Endothelial cell (in vitro differentiated cells): ENCODE measurements around the gene GPD1L. TPM values are rescaled to one million over a fixed set of nuclear protein-coding genes. Genes with fewer than 3 reads are reported as not detected.
A peak's percentile ranks its signal among the peaks of the same experiment; 100 is the strongest.
"Not testable (repeated sequence)": the region's sequence is repeated elsewhere in the genome, so short reads cannot be mapped to it uniquely, and the experiment has no call there.

Experiments
- DNase-seq: peaks from one replicate; pipeline ENCODE4 v3.0.0; 2021; ENCODE audit warnings: low spot score
- H3K27ac Mint-ChIP-seq: one replicate; pipeline ENCODE4 v1.8.0; 2021; ENCODE audit warnings: mixed read lengths, inconsistent platforms; ENCODE audit not compliant: unreplicated experiment
- H3K27me3 Mint-ChIP-seq: one replicate; pipeline ENCODE4 v1.8.0; 2021; ENCODE audit warnings: mild to moderate bottlenecking, moderate library complexity, mixed read lengths, inconsistent platforms; ENCODE audit not compliant: unreplicated experiment
- H3K36me3 Mint-ChIP-seq: one replicate; pipeline ENCODE4 v1.8.0; 2021; ENCODE audit warnings: mild to moderate bottlenecking, low read depth, mixed read lengths, inconsistent platforms; ENCODE audit not compliant: unreplicated experiment
- H3K4me1 Mint-ChIP-seq: one replicate; pipeline ENCODE4 v1.8.0; 2021; ENCODE audit warnings: mild to moderate bottlenecking, mixed read lengths, inconsistent platforms; ENCODE audit not compliant: unreplicated experiment
- H3K4me3 Mint-ChIP-seq: one replicate; pipeline ENCODE4 v1.8.0; 2021; ENCODE audit warnings: mild to moderate bottlenecking, mixed read lengths, inconsistent platforms; ENCODE audit not compliant: unreplicated experiment
- H3K9me3 Mint-ChIP-seq: one replicate; pipeline ENCODE4 v1.8.0; 2021; ENCODE audit warnings: mixed read lengths, inconsistent platforms; ENCODE audit not compliant: unreplicated experiment
- total RNA-seq: library from RNA; stranded (reverse); fragmentation: NEBNext Ultra II Directional; extraction: Animal tissue kit (Norgen Biotek cat#: 25700); gene quantifications from one replicate; pipeline ENCODE4 v1.2.1, GENCODE V29; 2021; ENCODE audit not compliant: unreplicated experiment
- TF ChIP-seq, protein P1 (sequence below): fragments of 200-600 bp; sonication (generic); IDR thresholded peaks from one replicate; pipeline ENCODE4 v1.5.0; 2021; ENCODE audit warnings: antibody characterized with exemption; ENCODE audit not compliant: unreplicated experiment

Gene GPD1L
- total RNA-seq, 1 donor from 2014 or later, result 2.5 TPM

DNA sequence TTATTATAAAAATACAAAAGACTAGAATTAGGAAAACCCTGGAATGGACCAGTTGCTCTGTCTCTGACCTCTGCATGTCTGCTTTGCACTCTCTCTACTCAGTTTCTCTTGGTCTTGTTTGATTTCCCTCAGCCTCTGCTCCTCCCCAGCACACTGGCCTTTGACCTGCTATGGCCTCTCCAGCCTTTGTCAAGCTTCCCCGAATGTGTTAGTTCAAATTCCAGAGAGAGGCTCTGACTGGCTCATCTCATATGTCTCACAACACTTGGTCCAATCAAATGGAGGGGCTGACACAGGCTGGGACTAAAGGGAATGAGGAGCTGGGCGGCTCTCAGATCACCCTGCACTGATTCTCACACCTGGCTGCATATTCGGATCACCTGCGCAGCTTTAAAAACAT, 79.7 kb downstream of the GPD1L start:
- DNase-seq, result no peak
- Mint-ChIP-seq H3K4me3 (no peak overlapping the region), H3K27me3 (no peaks in the 10 kb centered on the region), H3K36me3 (no peaks in the 10 kb centered on the region), H3K27ac (no peak overlapping the region), H3K4me1 (peaks cover 2% of the 10 kb centered on the region), H3K9me3 (no peaks in the 10 kb centered on the region)
- TF ChIP-seq, protein P1, sequence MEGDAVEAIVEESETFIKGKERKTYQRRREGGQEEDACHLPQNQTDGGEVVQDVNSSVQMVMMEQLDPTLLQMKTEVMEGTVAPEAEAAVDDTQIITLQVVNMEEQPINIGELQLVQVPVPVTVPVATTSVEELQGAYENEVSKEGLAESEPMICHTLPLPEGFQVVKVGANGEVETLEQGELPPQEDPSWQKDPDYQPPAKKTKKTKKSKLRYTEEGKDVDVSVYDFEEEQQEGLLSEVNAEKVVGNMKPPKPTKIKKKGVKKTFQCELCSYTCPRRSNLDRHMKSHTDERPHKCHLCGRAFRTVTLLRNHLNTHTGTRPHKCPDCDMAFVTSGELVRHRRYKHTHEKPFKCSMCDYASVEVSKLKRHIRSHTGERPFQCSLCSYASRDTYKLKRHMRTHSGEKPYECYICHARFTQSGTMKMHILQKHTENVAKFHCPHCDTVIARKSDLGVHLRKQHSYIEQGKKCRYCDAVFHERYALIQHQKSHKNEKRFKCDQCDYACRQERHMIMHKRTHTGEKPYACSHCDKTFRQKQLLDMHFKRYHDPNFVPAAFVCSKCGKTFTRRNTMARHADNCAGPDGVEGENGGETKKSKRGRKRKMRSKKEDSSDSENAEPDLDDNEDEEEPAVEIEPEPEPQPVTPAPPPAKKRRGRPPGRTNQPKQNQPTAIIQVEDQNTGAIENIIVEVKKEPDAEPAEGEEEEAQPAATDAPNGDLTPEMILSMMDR, result no peak

DNA sequence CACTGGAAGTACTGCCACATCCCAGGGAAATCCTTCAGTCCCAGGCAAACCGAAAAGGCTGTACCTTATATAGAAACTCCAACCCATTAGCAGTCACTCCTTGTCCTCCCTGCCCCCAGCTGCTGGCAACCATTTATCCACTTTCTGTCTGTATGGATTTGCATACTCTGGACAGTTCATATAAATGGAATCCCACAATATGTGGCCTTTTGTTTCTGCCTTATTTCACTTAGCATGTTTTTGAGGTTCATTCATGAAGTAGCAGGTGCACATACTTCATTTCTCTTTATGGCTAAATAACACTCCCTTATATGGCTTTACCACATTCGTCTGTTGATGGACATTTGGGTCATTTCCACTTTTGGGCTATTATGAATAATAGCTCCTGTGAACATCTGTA, 80.5 kb downstream of the GPD1L start:
- Mint-ChIP-seq H3K4me1 (no peaks in the 10 kb centered on the region), H3K9me3 (no peaks in the 10 kb centered on the region), H3K27me3 (no peaks in the 10 kb centered on the region), H3K36me3 (no peaks in the 10 kb centered on the region), H3K4me3 (no peak overlapping the region), H3K27ac (no peak overlapping the region)
- DNase-seq, result no peak
- TF ChIP-seq, protein P1, result no peak

DNA sequence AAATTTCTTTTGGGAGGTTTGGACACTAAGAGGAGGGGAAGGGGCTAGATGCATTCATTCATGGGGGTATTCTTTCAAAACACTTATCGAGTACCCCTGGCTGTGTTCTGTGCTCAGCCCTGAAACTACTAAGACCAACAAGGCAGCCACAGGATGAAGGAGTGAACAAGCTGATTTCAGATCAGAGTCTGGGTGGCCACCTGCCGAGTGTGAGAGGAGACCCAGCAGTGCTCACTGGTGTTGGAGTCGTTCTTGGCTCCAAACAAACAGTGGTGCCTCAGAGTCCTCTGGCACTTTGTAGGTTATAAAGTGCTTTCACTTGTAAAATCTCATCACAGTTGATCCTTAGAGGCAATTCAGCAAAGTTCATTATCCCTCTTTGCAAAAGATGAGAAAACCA, 83.3 kb downstream of the GPD1L start:
- no peak overlapping the region for H3K27ac Mint-ChIP-seq
- H3K9me3 Mint-ChIP-seq, result no peaks in the 10 kb centered on the region
- no peak overlapping the region for H3K4me3 Mint-ChIP-seq
- peaks cover 1% of the 10 kb centered on the region for H3K27me3 Mint-ChIP-seq
- TF ChIP-seq, protein P1, result no peak
- H3K36me3 Mint-ChIP-seq, result no peaks in the 10 kb centered on the region
- peaks cover 6% of the 10 kb centered on the region for H3K4me1 Mint-ChIP-seq
- DNase-seq, result no peak

DNA sequence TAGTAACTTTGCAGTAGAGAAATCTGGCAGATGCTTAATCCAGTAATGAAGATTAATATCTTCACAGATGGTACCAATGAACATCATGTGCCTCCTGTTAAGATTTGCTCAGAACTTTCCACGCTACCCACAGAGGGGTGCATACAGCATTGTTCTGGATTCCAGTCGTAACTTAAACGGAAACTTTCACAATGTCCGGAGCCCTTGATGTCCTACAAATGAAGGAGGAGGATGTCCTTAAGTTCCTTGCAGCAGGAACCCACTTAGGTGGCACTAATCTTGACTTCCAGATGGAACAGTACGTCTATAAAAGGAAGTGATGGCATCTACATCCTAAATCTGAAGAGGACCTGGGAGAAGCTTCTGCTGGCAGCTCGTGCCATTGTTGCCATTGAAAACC, 84.1 kb downstream of the GPD1L start:
- H3K9me3 Mint-ChIP-seq, H3K4me3 Mint-ChIP-seq, H3K27me3 Mint-ChIP-seq, DNase-seq, H3K36me3 Mint-ChIP-seq, H3K27ac Mint-ChIP-seq: not testable (repeated sequence)
- peaks cover 11% of the 10 kb centered on the region for H3K4me1 Mint-ChIP-seq

DNA sequence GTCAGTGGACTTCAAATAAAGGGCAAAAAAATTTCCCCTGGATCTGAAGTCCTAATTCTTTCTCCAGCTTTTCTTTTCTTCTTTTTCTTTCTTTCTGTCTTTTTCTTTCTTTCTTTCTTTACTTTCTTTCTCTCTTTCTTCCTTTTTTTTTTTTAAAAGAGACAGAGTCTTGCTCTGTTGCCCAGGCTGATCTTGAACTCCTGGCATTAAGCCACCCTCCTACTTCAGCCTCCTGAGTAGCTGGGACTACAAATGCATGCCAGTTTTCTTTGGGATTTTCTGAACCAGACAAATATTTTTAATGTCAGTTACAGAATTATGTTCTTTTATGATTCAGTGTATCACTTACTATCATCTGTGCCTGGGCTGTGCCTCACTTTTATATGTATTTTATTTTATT, 86.7 kb downstream of the GPD1L start:
- H3K4me3 Mint-ChIP-seq, result no peak overlapping the region
- no peaks in the 10 kb centered on the region for H3K9me3 Mint-ChIP-seq
- H3K36me3 Mint-ChIP-seq, result no peaks in the 10 kb centered on the region
- TF ChIP-seq, protein P1, result no peak
- H3K4me1 Mint-ChIP-seq, result peaks cover 13% of the 10 kb centered on the region
- DNase-seq, result no peak
- H3K27ac Mint-ChIP-seq, result no peak overlapping the region
- peaks cover 6% of the 10 kb centered on the region for H3K27me3 Mint-ChIP-seq

DNA sequence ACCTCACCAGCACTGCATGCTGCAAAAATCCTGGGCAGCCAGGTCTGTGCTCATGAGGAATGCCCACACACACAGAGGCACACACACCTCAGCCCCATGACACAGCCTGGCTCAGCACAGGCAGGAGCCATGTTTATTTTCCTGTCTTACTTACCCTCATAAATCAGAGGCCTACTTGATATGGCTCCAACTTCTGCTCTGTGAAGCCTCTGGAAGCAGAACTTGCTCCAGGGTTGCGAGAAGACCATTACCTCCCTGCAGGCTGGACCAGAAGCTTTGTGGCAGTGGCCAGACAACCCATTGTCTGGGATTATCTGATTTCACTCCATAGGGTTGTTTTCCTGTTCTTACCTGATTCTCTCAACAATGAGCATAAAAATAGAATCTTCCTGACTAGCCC, 88.2 kb downstream of the GPD1L start:
- Mint-ChIP-seq H3K36me3 (no peaks in the 10 kb centered on the region), H3K4me1 (peaks cover 17% of the 10 kb centered on the region), H3K9me3 (no peaks in the 10 kb centered on the region), H3K4me3 (peak overlapping the region; percentile 9), H3K27ac (peak overlapping the region; percentile 76), H3K27me3 (peaks cover 9% of the 10 kb centered on the region)
- TF ChIP-seq, protein P1, result no peak
- no peak for DNase-seq
